DND-41 (cell line): ENCODE results near the gene DTYMK.
"Not testable (repeated sequence)": the region's sequence is repeated elsewhere in the genome, so short reads cannot be mapped to it uniquely, and the experiment has no call there.

Experiments
- ATAC-seq: fragments of 200-7000 bp; cut with Tn5 transposase; 3 replicates; pipeline ENCODE4 v1.9.1; 2021; ENCODE audit warnings: low read depth; ENCODE audit not compliant: insufficient read depth
- DNase-seq: peaks from one replicate; pipeline ENCODE4 v3.0.0-alpha.2; 2020
- H2AFZ ChIP-seq: 2 replicates; pipeline ENCODE4 v1.6.0; 2012; ENCODE audit warnings: low read depth, low read length
- H3K27ac ChIP-seq: 2 replicates; pipeline ENCODE4 v1.5.1; 2012; ENCODE audit warnings: low read length, inconsistent platforms
- H3K27me3 ChIP-seq: fragments of 200-600 bp; sonication (generic); 2 replicates; pipeline ENCODE4 v1.6.0; 2012; ENCODE audit warnings: low read length, mild to moderate bottlenecking, inconsistent platforms; ENCODE audit not compliant: insufficient read depth, poor library complexity
- H3K36me3 ChIP-seq: 2 replicates; pipeline ENCODE4 v1.5.1; 2012; ENCODE audit warnings: low read length, inconsistent platforms; ENCODE audit not compliant: insufficient read depth
- H3K4me1 ChIP-seq: 2 replicates; pipeline ENCODE4 v1.5.1; 2012; ENCODE audit warnings: mild to moderate bottlenecking, low read length; ENCODE audit not compliant: insufficient read depth
- H3K4me2 ChIP-seq: 2 replicates; pipeline ENCODE4 v1.6.0; 2012; ENCODE audit warnings: mild to moderate bottlenecking, moderate library complexity, low read length, inconsistent platforms; ENCODE audit not compliant: insufficient read depth
- H3K4me3 ChIP-seq, 2 experiments: fragments of 200-600 bp in 1 of 2; shearing (Covaris generic) in 1 of 2; 2 replicates each; pipeline ENCODE4 v1.5.1; 2012 to 2016; ENCODE audit warnings: inconsistent platforms in 2 of 2, low read length in 2 of 2, mild to moderate bottlenecking in 2 of 2, low read depth in 1 of 2, moderate library complexity in 1 of 2
- H3K79me2 ChIP-seq: 2 replicates; pipeline ENCODE4 v1.6.0; 2012; ENCODE audit warnings: low read length, inconsistent platforms; ENCODE audit not compliant: insufficient read depth
- H3K9ac ChIP-seq: 2 replicates; pipeline ENCODE4 v1.6.0; 2012; ENCODE audit warnings: low read depth, mild to moderate bottlenecking, inconsistent platforms, low read length, moderate library complexity
- H3K9me3 ChIP-seq: 2 replicates; pipeline ENCODE4 v1.5.1; 2012; ENCODE audit warnings: low read length, moderate library complexity, mild to moderate bottlenecking, inconsistent platforms; ENCODE audit not compliant: insufficient read depth, severe bottlenecking
- H4K20me1 ChIP-seq: 2 replicates; pipeline ENCODE4 v1.6.0; 2012; ENCODE audit warnings: low read length; ENCODE audit not compliant: insufficient read depth
- CTCF ChIP-seq: IDR thresholded peaks from 2 replicates; pipeline ENCODE4 v1.5.1; 2012; ENCODE audit warnings: borderline replicate concordance, low read length, moderate library complexity, mild to moderate bottlenecking; ENCODE audit not compliant: poor library complexity, severe bottlenecking; ENCODE audit errors: extremely low read depth
- EZH2 ChIP-seq: IDR thresholded peaks from 3 replicates; pipeline ENCODE4 v1.6.1; 2012; ENCODE audit warnings: borderline replicate concordance, low read depth, mild to moderate bottlenecking, moderate library complexity, low read length, inconsistent platforms; ENCODE audit not compliant: severe bottlenecking

DTYMK gene

GRCh38 chr2:241734208-241734466, 47.5 kb upstream of the DTYMK start:
- peaks cover 15% of the 10 kb centered on the region; the same call in 1 of the 2 replicates for H3K36me3 ChIP-seq
- peaks cover 17% of the 10 kb centered on the region for H3K4me1 ChIP-seq
- peaks cover 20% of the 10 kb centered on the region for H3K79me2 ChIP-seq
- peak overlapping the region; percentile 96 for H2AFZ ChIP-seq
- peak overlapping the region; percentile 98 for H3K4me2 ChIP-seq
- peak overlapping the region; percentile 64 for H3K27ac ChIP-seq
- TF ChIP-seq EZH2 (no peak), CTCF (peak; percentile 30)
- no peaks in the 10 kb centered on the region for H3K27me3 ChIP-seq
- no peak for ATAC-seq
- DNase-seq, result no peak
- H3K9ac ChIP-seq, result peak overlapping the region; percentile 98
- H4K20me1 ChIP-seq, result peaks cover 12% of the 10 kb centered on the region; the same call in 1 of the 2 replicates
- peak overlapping the region; percentile 25 to 98; a peak in 3 of 4 replicates for H3K4me3 ChIP-seq
- H3K9me3 ChIP-seq, result no peaks in the 10 kb centered on the region

- Histone ChIP-seq H4K20me1 (peaks cover 7% of the 10 kb centered on the region; the same call in 1 of the 2 replicates), H3K4me1 (peaks cover 17% of the 10 kb centered on the region), H3K9ac (peak overlapping the region; percentile 98), H3K27me3 (no peaks in the 10 kb centered on the region), H3K4me2 (peak overlapping the region; percentile 98), H2AFZ (peak overlapping the region; percentile 96), H3K27ac (peak overlapping the region; percentile 64), H3K9me3 (no peaks in the 10 kb centered on the region), H3K4me3 (peak overlapping the region; percentile 25 to 98; a peak in 3 of 4 replicates), H3K36me3 (peaks cover 14% of the 10 kb centered on the region), H3K79me2 (peaks cover 18% of the 10 kb centered on the region)
- DNase-seq (no peak), ATAC-seq (no peak)
- no peak for TF ChIP-seq CTCF
- TF ChIP-seq EZH2, result no peak
Observed at GRCh38 chr2:241733391-241734207, 47.0 kb upstream of the DTYMK start.

GRCh38 chr2:241732513-241733186, 46.0 kb upstream of the DTYMK start:
- H3K27me3 ChIP-seq, H3K9me3 ChIP-seq, H3K36me3 ChIP-seq, H3K27ac ChIP-seq, H3K4me3 ChIP-seq, ATAC-seq, H3K4me2 ChIP-seq, H4K20me1 ChIP-seq, H2AFZ ChIP-seq, H3K9ac ChIP-seq: not testable (repeated sequence)
- Histone ChIP-seq H3K79me2 (peaks cover 15% of the 10 kb centered on the region), H3K4me1 (peaks cover 17% of the 10 kb centered on the region)
- peak; percentile 43 for DNase-seq
- TF ChIP-seq CTCF, result peak; percentile 33
